ENCODE measurements around the gene PNMA8A.
A peak's percentile ranks its signal among the peaks of the same experiment; 100 is the strongest.
"Not testable (repeated sequence)": the region's sequence is repeated elsewhere in the genome, so short reads cannot be mapped to it uniquely, and the experiment has no call there.

PNMA8A gene, protein sequence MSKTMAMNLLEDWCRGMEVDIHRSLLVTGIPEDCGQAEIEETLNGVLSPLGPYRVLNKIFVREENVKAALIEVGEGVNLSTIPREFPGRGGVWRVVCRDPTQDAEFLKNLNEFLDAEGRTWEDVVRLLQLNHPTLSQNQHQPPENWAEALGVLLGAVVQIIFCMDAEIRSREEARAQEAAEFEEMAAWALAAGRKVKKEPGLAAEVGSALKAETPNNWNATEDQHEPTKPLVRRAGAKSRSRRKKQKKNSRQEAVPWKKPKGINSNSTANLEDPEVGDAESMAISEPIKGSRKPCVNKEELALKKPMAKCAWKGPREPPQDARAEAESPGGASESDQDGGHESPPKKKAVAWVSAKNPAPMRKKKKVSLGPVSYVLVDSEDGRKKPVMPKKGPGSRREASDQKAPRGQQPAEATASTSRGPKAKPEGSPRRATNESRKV
- 0 to 0.44 (median 0.25) reads per million in 3 experiments for total RNA-seq

GRCh38 chr19:46471116-46471733, at the start of gene PNMA8A:
PNMA8A (minus strand) TSS chr19:46471563; CDS start chr19:46471035, 528 bp downstream.
- DNase-seq: no peak

- DNase-seq: no peak
Measured at GRCh38 chr19:46520616-46521015, 49.3 kb upstream of the PNMA8A start.

DNA sequence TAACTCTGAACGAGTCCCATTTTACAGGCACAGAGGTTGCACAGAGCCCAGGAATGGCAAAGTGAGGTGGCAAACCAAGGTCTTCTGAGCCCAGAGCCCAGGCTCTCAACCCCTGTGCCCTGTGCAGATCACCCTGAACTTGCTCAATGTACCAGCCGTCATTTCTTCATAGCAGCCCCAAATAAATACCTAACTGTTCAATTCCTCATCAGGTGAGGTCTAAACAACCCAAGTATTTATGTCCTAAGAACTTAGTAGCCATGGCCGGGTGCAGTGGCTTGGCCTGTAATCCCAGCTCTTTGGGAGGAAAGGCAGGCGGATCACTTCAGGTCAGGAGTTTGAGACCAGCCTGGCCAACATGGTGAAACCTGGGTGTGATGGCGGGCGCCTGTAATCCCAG, 46.1 kb upstream of the PNMA8A start:
- no peak for DNase-seq

DNA sequence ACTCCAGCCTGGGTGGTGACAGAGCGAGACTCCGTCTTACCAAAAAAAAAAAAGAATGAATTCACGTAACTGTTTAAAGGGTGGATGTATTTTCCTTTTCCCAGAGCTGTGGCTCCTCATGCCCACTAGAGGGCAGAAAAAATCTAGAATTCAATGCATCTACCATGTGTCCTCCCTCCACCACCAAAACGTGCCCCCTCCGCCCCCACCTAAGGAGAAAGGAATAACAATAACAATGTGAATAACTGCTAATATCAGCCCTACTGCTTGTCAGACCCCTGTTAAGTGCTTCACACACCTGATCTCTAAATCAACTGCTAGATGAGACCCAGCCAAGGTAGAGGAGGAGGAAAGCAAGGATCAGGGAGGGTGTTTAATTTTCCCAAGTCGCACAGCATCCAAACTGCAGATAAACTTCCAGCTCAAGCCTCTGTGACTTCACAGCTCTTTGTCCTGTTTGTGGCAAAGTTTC, 44.6 kb upstream of the PNMA8A start:
- DNase-seq: peak; percentile 33

DNA sequence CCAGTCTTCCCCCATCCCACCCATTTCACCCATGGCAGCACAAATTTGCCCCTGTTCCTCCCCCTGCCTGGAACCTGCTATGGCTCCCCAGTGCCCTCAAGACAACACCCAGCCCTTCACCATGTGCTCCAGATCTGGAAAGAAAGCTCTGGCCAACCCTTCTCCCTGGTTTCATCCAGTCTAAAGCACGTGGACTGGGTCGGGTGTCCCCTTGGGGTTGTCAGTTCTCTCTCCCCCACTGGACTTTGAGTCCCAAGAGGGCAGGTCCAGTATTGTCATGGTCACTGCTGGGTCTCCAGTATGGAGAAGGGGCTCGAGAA, 43.9 kb upstream of the PNMA8A start:
- DNase-seq: no peak

- no peak for DNase-seq
Measured at GRCh38 chr19:46514589-46515289, 43.4 kb upstream of the PNMA8A start.

GRCh38 chr19:46513461-46514236, 42.3 kb upstream of the PNMA8A start:
- DNase-seq: peak; percentile 66

- DNase-seq: no peak
Measured at GRCh38 chr19:46511237-46511636, 39.9 kb upstream of the PNMA8A start.

GRCh38 chr19:46508206-46508605, 36.8 kb upstream of the PNMA8A start:
- no peak for DNase-seq

GRCh38 chr19:46503848-46504453, 32.6 kb upstream of the PNMA8A start:
- no peak for DNase-seq

DNA sequence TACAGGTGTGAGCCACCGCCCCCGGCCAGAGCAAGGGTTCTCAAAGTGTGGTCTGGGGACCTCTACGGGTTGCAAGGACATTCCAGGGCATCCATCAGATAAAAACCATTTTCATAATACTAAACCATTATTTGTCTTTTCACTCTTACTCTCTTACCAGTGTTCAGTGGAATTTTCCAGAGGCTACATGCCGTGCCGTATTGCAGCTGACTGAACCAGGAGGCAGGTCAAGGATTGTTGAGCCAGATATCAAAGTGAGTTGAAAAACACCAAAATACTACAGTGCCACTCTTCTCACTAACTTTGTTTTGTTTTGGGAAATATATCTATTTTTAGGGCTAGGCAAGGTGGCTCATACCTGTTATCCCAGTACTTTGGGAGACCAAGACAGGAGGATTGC, 31.5 kb upstream of the PNMA8A start:
- DNase-seq: no peak

GRCh38 chr19:46499692-46500091, 28.3 kb upstream of the PNMA8A start:
- DNase-seq: no peak

GRCh38 chr19:46497773-46498172, 26.4 kb upstream of the PNMA8A start:
- DNase-seq: no peak

DNA sequence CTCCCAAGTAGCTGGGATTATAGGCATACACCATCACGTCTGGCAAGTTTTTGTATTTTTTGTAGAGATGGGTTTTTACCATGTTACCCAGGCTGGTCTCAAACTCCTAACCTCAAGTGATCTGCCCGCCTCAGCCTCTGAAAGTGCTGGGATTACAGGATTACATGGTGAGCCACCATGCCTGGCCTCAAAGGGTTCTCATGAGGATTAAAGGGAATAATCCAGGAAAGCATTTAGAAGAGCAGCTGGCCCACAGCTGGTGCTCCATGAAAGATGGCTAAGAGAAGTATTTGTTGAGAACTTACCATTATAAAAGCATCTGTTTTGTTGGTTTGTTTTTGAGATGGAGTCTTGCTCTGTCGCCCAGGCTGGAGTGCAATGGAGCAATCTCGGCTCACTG, 25.5 kb upstream of the PNMA8A start:
- not testable (repeated sequence) for DNase-seq

- no peak for DNase-seq
Measured at GRCh38 chr19:46496304-46496703, 24.9 kb upstream of the PNMA8A start.

DNA sequence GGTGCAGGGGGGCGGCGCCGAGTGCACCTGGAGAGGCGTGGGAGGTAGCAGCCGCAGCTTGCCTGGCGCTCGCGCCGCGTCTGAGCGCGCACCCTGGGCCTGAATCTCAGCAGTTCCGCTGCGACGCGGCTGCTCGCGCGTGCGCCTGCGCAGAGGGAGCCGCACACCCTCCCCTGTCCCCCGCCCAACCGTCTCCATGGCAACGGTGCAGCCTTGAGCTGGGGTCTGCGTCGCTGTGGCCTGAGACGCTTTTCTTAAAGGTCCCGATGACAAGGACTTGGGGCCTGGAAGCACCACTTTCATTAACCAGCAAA, 24.4 kb upstream of the PNMA8A start, which contains the start of gene PNMA8B:
Gene PNMA8B, minus strand, starts transcription at position 82 of the 314 bp plus-strand sequence. CDS start 402 bp downstream, outside the sequence.
- peak; percentile 37 for DNase-seq

DNA sequence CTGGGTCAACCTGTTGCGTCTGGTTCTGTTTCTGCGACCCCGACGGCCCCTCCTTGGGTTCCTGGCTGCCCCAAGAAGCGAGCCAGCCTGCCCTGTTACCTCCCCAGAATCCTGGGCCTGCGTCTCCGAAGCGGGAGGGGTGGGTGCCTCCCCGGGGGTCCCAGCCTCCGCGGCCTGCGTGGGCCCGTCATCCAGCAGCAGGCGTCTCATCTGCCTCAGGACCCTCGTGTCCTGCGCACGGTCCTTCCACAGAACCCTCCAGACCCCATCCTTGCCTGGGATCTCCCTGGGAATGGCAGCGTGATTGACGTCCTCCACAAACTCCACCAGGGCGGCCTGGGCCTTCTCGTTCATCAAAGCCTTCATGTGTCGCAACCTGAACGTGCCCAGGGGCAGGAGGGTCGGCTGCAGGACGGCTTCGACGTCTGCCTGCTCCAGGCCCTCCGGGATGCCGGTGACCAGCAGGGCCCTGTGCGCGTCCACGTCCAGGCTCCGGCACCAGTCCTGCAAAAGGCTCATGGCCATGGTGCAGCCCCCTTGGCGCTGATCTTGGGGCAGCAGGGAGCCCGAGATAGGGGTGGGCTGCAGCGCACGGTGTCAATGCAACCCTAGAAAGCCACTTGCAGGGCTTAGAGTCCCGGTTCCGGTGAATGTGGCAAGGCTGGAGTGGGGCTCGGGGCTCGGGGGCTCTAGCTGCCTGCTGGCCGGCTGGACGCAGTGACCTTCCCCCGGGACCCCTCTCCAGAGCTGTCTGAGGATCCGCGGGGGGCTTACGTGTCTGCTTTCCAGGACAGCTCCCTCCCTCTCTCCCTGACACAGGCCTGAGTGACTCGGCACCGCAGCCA, 23.8 kb upstream of the PNMA8A start:
- no peak for DNase-seq

DNA sequence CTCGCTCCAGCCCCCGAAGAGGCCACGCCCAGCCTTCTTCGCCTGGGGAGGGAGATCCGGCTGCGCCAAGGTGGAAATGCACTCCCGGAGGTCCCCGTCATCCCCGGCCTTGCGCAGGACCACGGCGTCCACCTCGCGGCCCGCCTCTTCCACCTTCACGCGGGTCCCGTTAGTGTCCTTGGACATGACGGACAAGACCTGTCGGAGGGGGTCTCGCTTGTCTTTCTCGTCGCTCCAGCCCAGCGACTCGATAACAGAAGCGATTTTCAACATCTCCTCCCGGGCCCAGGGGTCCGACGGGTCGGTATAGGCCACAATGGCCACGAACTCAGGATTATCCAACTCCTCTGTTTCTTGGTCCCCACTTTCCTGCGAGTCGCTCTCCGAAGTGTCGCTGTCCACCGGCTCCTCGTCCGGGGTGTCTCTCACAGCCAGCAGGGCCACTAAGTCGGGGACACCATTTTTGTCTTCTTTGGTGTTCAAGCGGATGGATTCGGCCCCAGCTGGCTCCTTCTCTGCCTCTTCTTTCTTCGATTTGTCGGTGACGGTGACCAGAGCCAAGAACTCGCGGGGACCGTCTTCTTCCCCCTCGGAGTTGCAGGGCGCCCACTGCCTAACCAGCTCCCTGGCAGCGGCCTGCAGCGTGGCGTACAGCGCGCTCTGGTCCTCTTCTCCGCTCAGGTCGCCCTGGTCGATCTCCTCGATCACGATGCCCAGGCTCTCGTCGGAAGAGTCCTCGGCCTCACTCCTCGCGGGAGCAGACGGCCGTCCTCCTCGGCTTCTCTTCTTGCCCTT, 23.0 kb upstream of the PNMA8A start:
- no peak for DNase-seq

DNA sequence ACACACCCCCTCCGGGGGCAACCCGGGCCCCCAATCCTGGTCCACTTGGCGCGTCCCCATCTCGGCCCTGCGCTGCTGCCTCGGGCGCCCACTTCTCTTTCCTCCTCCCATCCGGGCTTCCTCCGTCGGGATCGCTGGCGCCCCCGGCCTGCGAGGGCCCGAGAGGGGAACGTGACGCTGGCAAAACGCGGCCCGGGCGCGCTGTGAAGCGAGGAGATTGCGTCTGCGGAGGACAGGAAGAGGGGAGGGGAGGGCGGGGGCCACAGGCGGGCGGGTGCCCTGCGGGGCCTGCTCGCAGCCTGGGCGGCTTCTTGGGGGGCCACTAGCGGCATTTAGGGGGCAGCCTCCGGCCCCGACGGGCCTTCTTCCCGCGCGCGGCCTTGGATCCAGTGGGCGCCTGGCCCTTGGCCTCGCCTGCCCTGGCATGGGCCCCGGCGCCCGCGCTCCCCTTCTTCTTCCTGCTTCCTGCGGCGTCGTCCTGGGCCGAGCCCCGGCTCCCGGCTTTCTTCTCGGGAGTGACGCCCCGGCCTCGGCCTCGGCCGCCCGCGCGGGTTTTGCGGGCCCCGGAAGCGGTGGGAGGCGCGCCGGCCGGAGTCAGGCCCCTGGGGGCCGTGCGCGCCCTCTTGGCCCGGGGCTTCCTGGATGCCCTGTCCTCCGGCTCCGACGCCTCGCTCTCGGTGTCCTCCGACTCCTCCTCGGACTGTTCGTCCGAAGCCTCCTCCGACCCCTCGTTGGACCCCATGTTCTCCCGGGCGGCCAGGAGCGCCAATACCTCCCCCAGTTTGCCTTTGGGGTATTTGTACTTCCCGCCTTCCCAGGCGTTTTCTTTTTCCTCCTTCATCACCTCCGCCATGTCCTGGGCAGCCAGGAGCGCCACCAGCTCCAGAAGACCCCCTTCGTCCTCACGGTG, 22.1 kb upstream of the PNMA8A start:
- DNase-seq: peak; percentile 34
